Skeletal muscle satellite cell (primary cell): ENCODE measurements around the gene TBX10.
A peak's percentile ranks its signal among the peaks of the same experiment; 100 is the strongest.
"Not testable (repeated sequence)": the region's sequence is repeated elsewhere in the genome, so short reads cannot be mapped to it uniquely, and the experiment has no call there.

Source experiments
- H3K27me3 ChIP-seq: 2 replicates; pipeline ENCODE4 v1.7.0; 2013; ENCODE audit warnings: low read length; ENCODE audit not compliant: control insufficient read depth, insufficient read depth
- H3K36me3 ChIP-seq: 2 replicates; pipeline ENCODE4 v1.7.0; 2013; ENCODE audit warnings: mild to moderate bottlenecking, control low read depth, low read length; ENCODE audit not compliant: insufficient read depth
- H3K4me1 ChIP-seq: 2 replicates; pipeline ENCODE4 v1.7.0; 2013; ENCODE audit warnings: low read length; ENCODE audit not compliant: control insufficient read depth, insufficient read depth
- H3K4me2 ChIP-seq: 2 replicates; pipeline ENCODE4 v1.7.0; 2013; ENCODE audit warnings: mild to moderate bottlenecking, low read length
- H3K4me3 ChIP-seq: 2 replicates; pipeline ENCODE4 v1.7.0; 2013; ENCODE audit warnings: low read length
- H3K9ac ChIP-seq: 2 replicates; pipeline ENCODE4 v1.7.0; 2013; ENCODE audit warnings: mild to moderate bottlenecking, low read depth, low read length, moderate library complexity
- H3K9me3 ChIP-seq: replicated peaks from 2 replicates; pipeline ENCODE4 v1.7.0; 2013; ENCODE audit warnings: mild to moderate bottlenecking, control low read depth, low read length

The TBX10 gene

DNA sequence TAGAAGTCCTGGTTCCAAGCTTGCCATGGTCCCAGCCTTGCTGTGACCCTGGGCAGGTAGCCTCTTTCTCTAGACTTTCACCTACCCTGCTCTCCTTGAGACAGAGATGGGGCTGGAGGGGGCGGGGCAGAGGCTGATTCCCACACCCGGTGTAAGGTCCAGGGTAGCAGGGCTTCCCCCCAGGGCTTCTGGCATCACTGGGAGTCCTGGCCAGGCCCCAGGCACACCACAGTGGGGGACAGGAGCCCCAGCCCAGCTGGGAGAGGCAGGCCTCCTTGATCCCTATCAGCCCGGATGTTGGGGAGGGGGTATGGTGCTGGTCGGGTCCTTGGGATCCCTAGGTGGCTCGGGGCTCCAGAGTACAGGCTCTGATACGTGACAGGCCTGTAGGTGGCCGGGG lies 8.2 kb downstream of the TBX10 start:
- Histone ChIP-seq H3K9me3 (no peaks in the 10 kb centered on the region), H3K9ac (peak overlapping the region; percentile 84), H3K36me3 (no peaks in the 10 kb centered on the region), H3K4me3 (no peak overlapping the region), H3K27me3 (peaks cover 6% of the 10 kb centered on the region), H3K4me2 (no peak overlapping the region), H3K4me1 (peaks cover 12% of the 10 kb centered on the region)

DNA sequence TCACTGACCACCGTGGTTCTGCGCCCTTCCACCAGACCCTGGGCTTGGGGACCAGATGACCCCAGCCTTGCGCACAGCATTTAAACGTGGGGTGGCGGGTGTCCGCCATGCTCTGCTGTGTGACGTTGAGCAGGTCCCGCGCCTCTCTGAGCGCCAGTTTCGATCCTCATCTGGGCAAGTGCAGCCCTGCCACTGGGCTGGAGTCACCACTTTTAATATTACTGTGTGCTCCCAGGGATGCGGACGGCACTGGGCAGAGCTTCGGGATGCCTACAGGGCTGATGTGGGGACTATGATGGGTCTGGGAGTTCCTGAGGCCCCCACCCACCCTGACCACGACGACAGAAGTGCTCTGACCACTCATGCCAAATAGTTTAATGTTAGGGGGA lies 8.6 kb downstream of the TBX10 start:
- Histone ChIP-seq H3K4me3 (peak overlapping the region; percentile 89), H3K36me3 (no peaks in the 10 kb centered on the region), H3K4me1 (peaks cover 12% of the 10 kb centered on the region), H3K9me3 (no peaks in the 10 kb centered on the region), H3K4me2 (peak overlapping the region; percentile 99), H3K9ac (peak overlapping the region; percentile 84), H3K27me3 (peaks cover 6% of the 10 kb centered on the region)

DNA sequence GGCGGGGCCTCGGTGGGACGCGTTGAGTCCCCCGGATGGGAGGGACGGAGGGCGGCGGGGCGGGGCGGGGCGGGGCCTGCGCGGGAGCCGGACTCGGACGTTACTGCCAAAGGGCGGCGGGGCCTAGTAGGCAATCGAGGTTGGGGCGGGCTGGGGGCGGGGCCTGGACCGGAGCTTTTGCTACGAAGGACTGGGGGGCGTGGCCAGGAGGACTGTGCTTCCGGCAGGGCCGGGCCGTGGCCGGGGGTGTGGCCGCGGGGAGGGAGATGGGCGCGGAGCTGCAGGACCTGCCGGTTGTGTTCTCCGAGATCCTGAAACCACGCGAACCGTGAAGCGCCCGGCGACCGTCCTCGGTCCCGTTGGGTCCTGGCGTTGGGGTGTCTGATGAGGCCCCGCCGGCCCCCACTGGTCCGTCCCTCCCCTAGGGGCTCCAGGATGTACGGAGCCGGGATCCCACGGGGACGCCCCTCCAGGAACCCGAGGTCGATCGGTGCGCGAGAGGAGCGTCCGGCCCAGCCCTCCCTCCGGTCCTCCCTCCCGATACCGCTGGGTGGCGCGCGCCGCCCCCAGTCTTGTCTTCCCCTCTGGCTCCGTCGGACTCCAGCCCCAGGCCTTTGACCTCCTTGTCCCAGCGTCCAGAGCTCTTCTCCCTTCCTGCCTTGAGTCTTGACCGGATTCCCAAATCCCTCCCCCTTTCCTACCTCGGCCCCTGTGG lies 9.2 kb downstream of the TBX10 start:
- Histone ChIP-seq H3K9ac (peak overlapping the region; percentile 84), H3K9me3 (no peaks in the 10 kb centered on the region), H3K27me3 (peaks cover 6% of the 10 kb centered on the region), H3K4me3 (peak overlapping the region; percentile 89), H3K36me3 (no peaks in the 10 kb centered on the region), H3K4me1 (peaks cover 12% of the 10 kb centered on the region), H3K4me2 (peak overlapping the region; percentile 99)

DNA sequence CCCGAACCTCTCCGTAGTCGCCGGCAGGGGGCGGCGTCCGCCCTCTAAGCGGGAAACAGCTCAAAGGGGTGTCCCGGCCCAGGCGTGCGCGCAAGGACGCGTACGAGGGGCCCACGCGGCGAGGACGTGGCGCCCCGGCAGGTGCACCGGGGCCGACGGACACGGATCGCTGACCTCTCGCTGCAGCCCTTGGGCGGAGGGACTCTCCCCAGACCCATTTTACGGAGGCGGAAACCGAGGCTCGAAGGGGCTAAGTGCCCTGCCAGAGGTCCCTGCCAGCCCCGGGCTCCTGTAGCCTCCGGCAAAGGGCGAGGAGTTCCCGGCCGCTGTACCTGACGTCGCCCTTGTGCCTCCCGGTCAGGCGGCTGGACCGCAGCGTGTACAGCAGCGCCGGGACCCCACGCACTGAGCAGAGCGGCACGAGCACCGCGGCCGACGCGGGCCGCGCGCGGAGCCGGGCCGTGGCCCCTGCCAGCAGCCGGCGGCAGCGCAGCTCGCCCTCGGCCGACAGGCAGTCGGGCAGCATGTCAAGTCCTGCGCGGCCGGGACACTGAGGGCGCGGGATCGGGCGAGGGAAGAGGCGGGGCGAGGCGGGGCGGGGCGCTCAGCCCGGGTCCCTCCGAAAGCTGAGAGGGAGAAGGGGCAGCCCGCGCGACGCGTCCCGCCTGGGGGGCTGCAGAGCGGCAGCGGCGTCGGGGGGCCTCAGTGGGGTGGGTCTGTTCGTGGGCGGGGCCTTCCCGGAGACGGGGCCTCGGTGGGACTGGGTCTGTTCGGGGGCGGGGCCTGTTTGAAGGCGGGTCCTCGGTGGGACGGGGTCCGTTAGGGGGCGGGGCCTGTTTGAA lies 10.0 kb downstream of the TBX10 start, which contains the start of gene NUDT8:
Gene NUDT8, minus strand, starts transcription at position 552 of the 842 bp plus-strand sequence. Its CDS starts 26 bp downstream, at position 526.
- H3K4me3 ChIP-seq: peak within 1 kb of the TSS; percentile 89
- H3K4me2 ChIP-seq: peak within 1 kb of the TSS; percentile 99
- no peaks in the 10 kb centered on the region for H3K36me3 ChIP-seq
- H3K4me1 ChIP-seq: peaks cover 12% of the 10 kb centered on the region
- H3K27me3 ChIP-seq: peaks cover 6% of the 10 kb centered on the region
- no peaks in the 10 kb centered on the region for H3K9me3 ChIP-seq
- peak within 1 kb of the TSS; percentile 84 for H3K9ac ChIP-seq

DNA sequence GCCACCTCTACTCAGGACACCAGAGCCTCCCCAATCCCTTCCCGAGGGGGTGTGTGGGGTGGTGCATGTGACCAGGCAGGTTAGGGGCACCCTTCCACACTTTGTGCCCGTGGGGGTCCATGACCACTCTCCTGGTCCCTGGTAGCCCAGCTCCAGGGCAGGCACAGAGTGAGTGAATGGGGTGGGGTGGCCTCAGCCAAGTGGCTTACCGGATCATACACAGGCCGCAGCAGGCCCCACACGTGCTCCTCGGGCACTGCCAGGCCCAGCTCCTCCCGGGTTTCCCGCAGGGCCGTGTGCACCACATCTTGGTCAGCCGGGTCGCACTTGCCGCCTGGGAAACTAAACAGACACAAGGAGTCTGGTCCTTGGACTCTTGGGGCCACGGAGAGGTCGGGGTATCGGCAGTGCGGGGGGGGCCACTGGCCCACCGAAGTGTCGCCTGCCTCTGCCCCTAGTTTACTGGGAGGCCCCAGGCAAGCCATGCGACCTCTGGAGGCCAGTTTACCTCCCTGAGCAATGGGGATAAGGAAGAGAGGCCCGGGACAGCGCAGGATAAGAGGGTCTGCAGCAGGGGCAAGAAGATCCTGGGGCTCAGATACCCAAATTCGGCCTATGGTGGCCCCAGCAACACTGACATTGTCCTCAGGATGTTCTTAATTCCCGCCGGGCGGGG lies 10.7 kb downstream of the TBX10 start:
- peak overlapping the region; percentile 15 for H3K9ac ChIP-seq
- no peaks in the 10 kb centered on the region for H3K36me3 ChIP-seq
- no peaks in the 10 kb centered on the region for H3K9me3 ChIP-seq
- H3K4me2 ChIP-seq: peak overlapping the region; percentile 95
- no peaks in the 10 kb centered on the region for H3K27me3 ChIP-seq
- H3K4me1 ChIP-seq: peaks cover 12% of the 10 kb centered on the region
- peak overlapping the region; percentile 75 for H3K4me3 ChIP-seq

DNA sequence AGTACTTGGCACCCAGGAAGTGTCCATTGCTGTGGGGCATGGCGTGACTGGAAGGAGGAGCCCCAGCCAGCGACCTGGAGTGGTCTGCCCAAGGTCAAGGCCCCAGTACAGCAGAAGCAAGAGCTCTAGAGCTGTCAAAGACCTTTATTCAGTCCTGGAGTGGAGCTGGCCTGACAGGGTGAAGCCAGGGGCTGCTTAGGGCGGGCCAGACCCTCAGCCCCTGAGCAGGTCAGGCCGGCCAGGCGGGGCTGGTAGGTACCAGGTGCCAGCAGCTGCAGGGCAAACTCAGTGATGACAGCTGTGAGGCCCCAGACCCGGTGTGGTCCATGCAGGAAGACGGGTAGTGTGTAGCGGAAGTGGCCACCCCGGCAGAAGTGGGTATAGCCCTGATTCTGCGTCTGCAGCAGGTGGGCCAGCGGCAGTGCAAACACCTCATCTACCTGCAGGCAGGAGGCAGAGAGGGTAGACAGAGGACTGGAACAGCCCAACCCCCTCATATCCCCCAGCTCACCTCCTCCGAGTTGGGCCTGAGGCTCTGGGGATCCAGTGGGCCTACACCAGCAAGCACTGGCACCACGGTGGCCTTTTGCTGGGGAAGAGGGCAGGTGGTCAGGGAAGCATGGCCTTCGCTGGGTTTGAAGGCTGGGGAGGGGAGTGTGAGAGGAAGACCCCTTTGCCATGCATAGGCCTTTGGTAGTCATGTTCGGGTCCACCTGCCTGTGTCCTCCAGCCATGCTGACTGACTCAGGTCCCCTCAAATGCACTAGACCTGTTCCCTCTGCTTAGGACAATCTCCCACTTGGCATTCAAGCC lies 11.5 kb downstream of the TBX10 start:
- Histone ChIP-seq H3K4me1 (peaks cover 12% of the 10 kb centered on the region), H3K9me3 (no peaks in the 10 kb centered on the region), H3K27me3 (no peaks in the 10 kb centered on the region), H3K4me3 (no peak overlapping the region), H3K9ac (no peak overlapping the region), H3K36me3 (no peaks in the 10 kb centered on the region), H3K4me2 (no peak overlapping the region)

DNA sequence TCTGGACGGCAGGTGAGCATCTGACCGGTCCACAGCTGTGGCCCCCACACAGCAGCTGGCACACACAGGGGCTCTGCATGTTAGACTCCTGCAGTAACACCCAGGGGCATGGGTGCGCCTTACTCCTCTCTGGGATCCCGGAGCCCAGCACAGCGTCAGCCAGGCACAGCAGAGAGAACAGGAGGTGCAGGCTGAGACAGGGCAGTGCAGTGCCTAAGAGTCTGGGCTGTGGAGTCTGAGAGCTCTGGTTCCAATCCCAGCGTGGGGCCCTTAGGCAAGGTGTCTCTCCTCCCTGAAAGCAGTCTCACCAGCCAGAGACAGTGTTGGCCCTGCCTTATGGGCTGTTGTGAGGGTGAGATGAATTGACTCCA lies 12.1 kb downstream of the TBX10 start:
- Histone ChIP-seq H3K9me3 (no peaks in the 10 kb centered on the region), H3K4me3 (no peak overlapping the region), H3K27me3 (no peaks in the 10 kb centered on the region), H3K4me2 (no peak overlapping the region), H3K4me1 (peaks cover 12% of the 10 kb centered on the region), H3K36me3 (no peaks in the 10 kb centered on the region), H3K9ac (no peak overlapping the region)

DNA sequence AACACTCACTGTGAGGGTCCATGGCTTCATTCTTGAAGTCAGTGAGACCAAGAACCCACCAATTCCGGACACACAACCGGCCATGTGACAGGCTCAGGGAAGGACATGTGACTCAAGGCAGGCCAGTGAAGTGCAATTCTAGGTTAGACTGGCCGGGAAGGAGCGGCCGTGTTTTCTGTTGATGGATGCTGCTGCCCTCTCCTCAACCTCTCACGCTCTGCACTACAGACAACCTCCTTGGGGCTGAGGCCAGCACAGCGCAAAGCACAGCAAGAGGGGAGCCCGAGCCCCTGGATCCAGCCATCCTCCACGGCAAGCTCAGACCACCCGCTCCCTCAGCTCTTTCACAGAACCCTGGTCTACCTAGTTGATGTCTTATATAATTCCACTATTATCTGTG lies 12.6 kb downstream of the TBX10 start:
- Histone ChIP-seq H3K4me1 (peaks cover 12% of the 10 kb centered on the region), H3K36me3 (no peaks in the 10 kb centered on the region), H3K4me3 (no peak overlapping the region), H3K27me3 (no peaks in the 10 kb centered on the region), H3K4me2 (no peak overlapping the region), H3K9me3 (no peaks in the 10 kb centered on the region), H3K9ac (no peak overlapping the region)

DNA sequence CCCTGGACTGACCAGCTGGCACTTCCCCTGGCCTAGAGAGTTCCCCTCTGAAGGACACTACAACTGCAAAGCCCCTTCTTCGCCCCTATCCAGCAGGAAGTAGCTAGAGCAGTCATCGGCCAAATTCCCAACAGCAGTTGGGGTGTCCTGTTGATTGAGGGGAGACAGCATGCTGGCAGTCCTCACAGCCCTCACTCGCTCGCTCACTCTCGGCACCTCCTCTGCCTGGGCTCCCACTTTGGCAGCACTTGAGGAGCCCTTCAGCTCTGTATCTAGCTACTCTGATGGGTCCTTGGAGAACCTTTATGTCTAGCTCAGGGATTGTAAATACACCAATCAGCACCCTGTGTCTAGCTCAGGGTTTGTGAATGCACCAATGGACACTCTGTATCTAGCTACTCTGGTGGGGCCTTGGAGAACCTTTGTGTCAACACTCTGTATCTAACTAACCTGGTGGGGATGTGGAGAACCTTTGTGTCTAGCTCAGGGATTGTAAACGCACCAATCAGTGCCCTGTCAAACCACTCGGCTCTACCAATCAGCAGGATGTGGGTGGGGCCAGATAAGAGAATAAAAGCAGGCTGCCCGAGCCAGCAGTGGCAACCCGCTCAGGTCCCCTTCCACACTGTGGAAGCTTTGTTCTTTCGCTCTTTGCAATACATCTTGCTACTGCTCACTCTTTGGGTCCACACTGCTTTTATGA lies 13.3 kb downstream of the TBX10 start:
- peaks cover 12% of the 10 kb centered on the region for H3K4me1 ChIP-seq
- not testable (repeated sequence) for H3K9me3 ChIP-seq, H3K36me3 ChIP-seq, H3K4me3 ChIP-seq, H3K27me3 ChIP-seq, H3K9ac ChIP-seq, H3K4me2 ChIP-seq

DNA sequence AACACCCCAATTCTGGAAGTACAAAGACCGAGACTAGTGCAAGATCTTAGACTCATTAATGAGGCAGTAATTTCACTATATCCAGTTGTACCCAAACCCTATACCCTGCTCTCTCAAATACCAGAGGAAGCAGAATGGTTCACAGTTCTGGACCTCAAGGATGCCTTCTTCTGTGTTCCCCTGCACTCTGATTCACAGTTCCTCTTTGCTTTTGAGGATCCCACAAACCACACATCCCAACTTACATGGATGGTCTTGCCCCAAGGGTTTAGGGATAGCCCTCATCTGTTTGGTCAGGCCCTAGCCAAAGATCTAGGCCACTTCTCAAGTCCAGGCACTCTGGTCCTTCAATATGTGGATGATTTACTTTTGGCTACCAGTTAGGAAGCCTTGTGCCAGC lies 15.8 kb downstream of the TBX10 start:
- not testable (repeated sequence) for H3K9ac ChIP-seq, H3K9me3 ChIP-seq, H3K4me1 ChIP-seq, H3K4me2 ChIP-seq, H3K27me3 ChIP-seq, H3K4me3 ChIP-seq, H3K36me3 ChIP-seq
